Activated CD4-positive, alpha-beta T cell treated with anti-CD3 and anti-CD28 coated beads, Interleukin-10, Interleukin-2, amounts not matched to agents 100 ng/mL and 50 ng/mL, durations not matched to agents 16 hours and 8 hours (primary cell): ENCODE results near the gene PRSS56.

Source experiments
- DNase-seq: peaks from one replicate; pipeline ENCODE4 v3.0.0-alpha.2; 2020

The PRSS56 gene

GRCh38 chr2:232519581-232520438, at the start of gene PRSS56:
TSS of gene PRSS56 (plus strand) at chr2:232520388. CDS start at chr2:232520599, 211 bp downstream.
- no peak for DNase-seq

GRCh38 chr2:232473467-232473890, 46.7 kb upstream of the PRSS56 start:
- DNase-seq = no peak

DNA sequence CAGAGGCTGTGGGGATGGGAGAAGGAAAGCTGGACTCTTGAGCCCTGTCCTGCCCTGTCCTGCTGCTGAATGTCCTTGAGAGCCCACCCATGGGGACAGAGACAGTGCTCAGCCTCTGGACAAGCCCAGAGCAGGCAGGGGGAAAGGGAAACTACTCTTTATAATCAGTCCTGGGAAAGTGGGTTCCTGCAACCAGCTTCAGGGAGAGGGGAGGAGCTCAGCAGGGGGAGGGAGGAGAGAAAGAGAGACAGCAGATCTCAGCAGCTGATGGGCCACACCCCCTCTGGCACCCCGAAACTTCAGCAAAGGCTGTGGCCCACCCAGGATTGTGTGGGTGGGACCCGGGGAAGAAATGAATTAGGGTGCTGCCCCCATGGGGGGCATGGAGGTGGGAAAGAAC, 44.1 kb upstream of the PRSS56 start:
- DNase-seq = no peak

GRCh38 chr2:232476791-232477190, 43.4 kb upstream of the PRSS56 start:
- no peak for DNase-seq

DNA sequence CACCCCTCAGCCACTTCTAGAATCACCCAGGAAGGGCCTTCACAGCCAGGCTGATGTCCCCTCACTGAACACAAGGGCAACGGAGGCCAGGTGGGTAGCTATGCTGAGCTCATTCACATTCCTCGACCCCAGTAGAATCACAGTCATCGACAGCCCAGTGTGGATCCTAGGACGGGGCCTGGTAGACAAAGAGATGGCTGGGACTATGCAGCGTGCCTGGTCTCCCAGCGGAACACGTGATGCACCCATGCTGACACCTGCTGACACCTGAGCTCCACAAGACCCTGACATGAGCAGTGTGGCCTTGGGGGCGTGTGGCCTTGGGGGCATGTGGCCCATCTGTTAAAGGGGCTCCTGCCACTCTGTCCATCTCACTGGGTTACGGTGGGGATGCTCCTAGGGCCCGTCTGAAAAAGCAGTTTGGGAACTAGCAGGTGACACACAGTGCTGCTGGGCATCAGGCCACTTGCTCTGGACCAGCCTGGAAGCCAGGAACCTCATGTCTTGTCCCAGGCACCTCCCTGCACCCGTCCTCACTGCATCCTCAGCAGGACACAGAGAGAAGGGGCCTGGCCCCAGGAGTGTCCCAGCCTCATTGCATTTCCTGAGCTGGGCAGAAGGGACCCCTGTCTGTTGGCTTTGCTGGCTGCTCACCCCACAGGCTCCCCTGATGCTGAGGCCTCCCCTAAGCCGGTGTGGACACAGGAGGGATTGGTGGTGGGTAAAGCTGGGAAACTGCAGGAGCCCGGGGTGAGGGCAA, 42.3 kb upstream of the PRSS56 start:
- no peak for DNase-seq

DNA sequence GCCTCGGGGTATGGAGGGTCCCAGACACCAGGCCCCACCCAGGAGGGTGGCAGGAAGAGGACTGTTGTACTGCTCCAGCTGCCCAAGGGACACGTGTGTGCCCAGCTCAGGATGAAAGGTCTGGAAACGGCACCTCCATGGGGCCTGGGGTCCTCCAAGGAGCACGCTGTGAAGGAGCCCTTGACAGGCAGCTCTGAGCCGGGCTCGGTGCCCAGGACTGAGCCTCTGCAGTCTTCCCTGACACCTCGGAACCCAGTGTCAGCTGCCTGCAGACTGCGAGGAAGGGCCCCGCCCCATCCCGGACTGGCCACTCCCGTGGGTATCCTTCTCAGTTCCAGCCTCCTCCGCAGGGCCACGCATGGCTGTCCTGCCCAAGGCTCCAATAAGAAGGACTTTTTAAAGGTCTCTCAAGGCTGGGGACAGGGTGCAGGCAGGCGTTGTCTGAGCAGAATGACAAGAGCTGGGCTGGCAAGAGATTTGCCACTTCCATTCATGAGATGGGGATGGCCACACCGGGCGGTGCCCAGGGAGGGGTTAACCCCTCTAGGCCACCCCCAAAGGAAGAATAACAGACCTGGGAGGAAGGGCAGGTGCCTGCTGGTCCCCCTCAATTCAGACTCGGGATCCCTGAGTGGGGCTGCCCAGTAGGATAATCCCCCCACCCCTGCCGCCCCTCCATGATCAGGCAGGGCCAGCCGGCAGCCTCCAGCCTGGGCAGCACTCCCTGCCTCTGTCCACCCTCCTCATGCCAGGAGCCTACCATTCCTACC, 41.4 kb upstream of the PRSS56 start:
- no peak for DNase-seq

DNA sequence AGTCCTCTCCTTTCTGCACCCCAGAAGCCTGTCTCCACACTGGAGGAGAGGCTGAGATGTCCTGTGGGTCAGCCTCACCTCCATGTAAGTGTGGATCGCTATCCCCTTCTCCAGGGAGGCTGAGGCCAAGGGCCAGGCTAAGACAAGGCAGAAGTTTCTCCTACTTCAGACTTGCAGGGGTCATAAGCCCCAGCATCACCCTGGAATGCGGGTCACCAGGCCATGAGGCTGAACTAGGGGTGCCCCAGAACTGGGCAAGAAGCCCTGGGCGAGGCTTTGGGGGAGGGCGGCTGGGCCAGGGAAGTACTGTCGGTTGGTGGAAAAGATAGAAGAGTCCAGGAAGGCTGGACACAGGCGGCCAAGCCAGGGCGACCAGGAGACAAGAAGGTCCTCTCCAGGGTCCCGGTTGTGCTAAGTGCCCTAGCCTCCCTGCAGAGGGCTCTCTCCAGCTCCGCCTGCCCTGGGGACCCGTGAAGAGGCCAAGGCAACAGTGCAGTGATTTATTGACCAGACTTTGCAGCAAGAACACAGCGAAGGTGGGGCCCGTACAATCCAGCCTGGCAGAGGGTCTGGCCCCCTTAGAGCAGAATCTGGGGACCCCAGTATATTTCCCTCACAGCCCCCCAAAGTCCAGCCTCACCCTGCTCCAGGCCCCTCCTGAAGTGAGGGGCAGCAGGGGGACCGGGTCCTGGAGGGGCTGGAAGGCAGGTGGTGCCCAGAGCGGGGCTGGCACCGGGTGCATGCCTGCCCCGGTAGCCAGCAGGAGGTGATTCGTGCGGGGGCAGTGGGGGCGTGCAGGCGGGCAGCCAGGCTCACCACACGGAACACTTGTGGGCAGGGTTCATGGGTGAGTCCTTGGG, 40.6 kb upstream of the PRSS56 start:
- DNase-seq = no peak

DNA sequence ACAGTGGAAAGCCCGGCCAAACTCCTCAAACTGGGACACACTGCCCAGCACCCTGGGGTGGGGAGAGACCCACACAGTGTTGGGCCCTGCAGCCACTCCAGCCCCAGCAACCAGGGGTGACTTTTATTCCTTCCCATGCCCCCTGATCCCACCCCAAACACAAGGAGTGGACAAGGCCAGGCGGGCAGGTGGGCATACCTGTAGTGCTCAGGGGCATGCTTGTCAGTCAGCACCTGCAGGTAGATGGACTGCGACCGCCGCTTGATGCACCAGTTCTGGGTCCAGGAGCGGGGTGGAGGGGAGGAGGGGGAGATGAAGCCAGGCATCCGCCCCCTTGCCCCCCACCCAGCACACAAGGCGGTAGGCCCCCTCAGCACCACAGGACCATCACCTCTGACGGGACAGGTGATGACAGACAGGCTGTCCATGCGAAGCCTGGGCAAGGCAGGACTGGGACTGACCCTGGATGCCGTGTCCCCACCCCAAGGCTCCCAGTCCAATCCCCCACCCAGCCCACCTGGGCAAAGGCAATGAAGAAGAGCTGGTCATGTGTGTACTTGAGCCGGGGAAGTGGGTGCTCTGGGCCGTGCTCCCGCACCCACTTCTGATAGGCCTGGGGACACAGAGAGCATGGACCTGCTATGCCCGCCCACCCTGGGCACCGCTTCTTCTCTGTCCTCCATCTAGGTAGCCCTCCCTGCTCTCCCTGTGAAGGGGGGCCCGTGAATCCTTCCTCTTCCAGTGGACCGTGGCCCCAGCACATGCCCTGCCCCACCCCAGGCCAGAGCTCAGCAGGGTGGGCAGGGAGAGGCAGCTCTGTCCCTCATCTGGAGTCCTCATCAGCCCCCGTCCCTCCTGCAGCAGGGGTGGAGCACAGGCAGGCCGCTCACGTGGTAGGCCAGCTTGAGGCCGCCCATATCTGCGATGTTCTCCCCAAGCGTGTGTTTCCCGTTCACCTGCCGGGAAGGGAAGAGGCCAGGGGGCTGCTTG, 39.7 kb upstream of the PRSS56 start:
- no peak for DNase-seq

DNA sequence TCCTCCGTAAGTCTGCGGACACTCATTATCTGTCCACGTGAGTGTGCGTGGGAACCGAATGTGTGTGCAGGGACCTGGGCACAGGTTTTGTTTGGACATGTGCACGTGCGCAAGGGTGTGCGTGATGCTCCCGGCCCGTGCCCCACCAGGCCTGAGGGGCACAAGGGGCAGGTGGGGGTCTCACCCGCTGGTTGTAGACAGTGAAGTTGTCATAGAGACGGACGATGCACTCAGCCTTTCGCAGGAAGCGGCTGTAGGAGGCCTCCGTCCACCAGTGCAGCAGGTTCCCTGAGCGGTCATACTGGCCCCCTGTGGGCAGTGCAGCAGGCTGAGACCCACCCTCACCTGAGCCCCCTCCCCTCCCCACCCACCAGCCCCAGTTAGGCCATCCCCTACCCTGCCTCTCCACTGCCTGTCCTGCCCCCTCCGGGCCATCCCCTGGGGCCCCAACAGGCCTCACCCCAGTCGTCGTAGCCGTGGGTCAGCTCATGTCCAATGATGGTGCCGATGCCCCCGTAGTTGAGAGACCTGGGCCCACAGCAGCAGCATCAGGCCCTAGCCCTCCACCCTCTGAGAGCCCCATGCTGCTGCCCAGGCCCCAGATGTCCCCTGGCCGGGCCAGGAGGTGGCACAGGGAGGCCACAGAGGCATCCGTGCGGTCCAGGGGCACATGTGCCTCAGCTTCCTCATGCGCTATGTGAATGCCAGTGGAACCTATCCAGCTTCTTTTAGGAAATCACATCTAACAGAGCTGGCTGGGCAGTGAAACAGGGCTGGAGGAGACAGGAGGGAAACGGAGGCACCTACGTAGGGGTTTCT, 38.7 kb upstream of the PRSS56 start:
- no peak for DNase-seq

- no peak for DNase-seq
Measured at GRCh38 chr2:232482301-232483238, 37.6 kb upstream of the PRSS56 start.

DNA sequence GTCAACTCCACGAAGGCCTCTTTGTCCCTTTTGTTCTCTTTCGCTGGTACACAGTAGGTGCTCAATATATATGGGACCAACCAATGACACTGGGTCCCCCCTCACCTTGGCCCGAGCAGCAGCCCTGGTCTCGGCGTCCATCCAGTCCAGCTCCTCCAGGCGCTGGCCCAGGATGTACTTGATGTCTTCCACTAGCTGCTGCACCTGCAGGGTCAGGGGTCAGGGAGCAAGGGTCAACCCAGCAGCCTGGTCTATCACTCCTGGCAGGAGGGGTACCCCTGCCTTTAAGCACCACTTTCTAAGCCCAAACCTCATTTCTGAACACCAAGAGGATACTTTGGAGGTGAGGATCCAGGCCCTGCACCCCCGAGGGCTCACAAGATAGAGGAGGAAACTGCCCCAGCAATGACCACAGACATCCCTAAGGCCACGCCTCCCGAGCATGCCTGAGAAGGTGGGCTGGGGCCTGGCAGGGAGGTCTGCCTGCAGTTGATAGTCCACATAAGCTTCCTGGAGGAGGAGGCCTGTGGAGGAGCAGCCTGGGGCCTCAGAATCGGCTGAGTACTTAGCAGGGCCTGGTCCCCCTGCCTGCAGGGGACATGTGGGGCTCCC, 36.8 kb upstream of the PRSS56 start:
- DNase-seq = no peak

DNA sequence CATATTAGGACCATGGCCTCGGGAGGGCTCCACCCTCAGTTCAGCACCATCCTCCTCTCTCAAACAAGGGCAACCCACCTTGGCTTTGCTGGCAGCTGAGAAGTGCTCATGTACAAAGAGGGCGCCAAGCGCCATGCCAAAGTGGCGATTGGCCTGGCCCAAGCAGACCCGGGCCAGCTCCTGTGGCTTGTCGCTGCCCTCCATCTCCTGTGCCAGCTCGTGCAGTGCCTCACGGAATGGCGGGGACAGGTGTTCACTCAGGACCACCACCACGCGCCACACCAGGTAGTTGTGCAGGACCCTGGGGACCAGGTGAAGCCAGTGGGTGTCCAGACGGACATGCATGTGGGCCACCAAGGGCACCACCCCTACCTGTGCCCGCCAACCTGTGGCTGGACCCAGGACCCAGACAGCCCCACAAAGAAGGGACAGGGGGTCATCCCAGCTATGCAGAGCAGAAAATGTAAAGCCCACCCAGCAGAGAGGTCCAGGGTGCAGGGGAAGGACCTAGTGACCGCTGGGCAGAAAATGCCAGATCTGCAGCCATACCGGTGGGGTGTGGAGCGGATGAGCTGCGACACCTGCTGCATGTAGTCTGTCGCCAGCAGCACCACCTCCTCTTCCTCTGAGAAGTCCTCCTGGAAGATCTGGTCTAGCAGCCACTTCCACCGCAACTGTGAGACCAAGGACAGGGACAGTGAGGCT, 36.1 kb upstream of the PRSS56 start:
- no peak for DNase-seq

DNA sequence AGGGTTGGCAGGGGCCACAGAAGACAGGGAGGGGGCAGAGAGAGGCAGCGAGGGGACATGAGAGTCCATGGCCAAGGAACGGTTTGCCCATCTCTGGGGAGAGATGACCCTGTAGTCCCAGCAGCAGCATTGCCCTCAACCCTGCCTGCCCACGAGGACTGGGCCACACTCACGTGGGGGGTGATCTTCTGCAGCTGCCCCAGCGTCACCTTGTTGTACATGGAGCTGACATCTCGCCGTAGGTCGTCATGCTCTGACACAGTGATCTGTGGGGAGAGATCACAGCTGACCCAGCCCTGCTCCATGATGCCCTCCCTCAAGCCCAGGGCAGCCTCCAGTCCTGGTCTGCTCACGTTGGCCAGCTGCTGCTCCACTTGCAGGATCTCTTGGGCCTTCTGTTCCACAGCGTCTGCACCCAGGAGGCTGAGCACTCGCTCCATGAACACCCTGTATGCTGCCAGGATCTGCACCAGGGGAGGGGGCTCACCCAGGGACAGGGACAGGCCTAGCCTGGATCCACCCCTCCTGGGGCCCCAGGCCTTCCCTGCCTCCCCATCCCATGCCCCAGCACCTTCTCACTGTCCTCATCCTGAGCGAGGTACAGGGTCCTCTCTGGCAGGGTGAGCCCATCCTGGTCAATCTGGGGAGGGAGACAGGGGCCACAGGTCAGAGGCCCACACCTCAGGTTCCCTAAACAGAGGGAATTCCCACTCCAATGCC, 35.4 kb upstream of the PRSS56 start:
- DNase-seq = no peak

DNA sequence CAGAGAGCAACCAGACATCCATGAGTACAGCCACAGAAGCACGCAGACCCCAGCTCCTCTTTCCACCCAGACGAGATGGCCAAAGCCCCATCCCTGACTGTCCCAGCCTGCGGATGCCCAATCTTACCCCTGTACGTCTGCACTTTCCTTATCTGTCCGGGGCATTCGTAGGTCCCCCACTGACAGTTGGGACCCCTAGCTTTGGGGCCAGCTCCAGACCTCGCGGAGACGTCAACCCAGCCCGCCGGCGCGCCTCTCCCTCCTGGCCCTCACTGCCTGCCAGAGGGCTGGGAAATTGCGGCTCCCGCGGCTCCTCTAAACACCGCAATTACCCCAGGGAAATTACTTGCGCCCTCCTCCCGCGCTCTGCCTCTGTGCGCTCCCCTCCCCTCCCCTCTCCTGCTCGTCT, 34.8 kb upstream of the PRSS56 start:
- no peak for DNase-seq

- no peak for DNase-seq
Measured at GRCh38 chr2:232485757-232486557, 34.2 kb upstream of the PRSS56 start.
